Subcutaneous adipose tissue (tissue), 4 donors: ENCODE results near the gene ORC2. TPM values are rescaled to one million over a fixed set of nuclear protein-coding genes. Genes with fewer than 3 reads are reported as not detected.

ENCODE experiments used
- total RNA-seq, 4 donors: library from RNA; depleted of rRNA; stranded (reverse); fragments of >200 nt; gene quantifications; one replicate each; pipeline ENCODE4 v1.1.0, GENCODE V29; 2016
- TF ChIP-seq, protein P1 (sequence below): fragments of 450-650 bp; IDR thresholded peaks from one replicate; pipeline ENCODE4 v1.5.1; 2016; ENCODE audit warnings: low read depth, mild to moderate bottlenecking, control low read depth, antibody characterized with exemption, moderate library complexity

Gene ORC2
- total RNA-seq, 4 donors from 2014 or later = 22.0 to 35.1 (median 24.7) TPM

DNA sequence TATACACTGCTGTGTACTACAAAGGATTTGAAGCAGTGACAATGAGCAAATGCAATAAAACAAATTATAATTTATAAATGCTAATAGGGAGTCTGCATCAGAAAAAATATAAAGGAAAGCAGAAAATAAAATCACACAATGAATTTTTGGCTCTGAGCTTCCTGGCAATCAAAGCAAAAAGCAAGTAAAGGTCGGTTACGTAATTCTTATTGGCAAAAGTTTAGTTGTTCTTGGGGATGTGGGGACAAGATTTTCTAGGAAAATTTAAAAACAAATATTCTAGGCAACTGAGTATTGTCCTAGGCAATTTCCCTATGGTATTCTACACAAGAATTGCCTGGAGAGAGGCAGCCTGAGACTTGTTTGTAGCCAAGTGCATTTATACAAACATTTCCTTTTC lies 1.8 kb downstream of the ORC2 start:
- TF ChIP-seq, protein P1, sequence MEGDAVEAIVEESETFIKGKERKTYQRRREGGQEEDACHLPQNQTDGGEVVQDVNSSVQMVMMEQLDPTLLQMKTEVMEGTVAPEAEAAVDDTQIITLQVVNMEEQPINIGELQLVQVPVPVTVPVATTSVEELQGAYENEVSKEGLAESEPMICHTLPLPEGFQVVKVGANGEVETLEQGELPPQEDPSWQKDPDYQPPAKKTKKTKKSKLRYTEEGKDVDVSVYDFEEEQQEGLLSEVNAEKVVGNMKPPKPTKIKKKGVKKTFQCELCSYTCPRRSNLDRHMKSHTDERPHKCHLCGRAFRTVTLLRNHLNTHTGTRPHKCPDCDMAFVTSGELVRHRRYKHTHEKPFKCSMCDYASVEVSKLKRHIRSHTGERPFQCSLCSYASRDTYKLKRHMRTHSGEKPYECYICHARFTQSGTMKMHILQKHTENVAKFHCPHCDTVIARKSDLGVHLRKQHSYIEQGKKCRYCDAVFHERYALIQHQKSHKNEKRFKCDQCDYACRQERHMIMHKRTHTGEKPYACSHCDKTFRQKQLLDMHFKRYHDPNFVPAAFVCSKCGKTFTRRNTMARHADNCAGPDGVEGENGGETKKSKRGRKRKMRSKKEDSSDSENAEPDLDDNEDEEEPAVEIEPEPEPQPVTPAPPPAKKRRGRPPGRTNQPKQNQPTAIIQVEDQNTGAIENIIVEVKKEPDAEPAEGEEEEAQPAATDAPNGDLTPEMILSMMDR = no peak

- TF ChIP-seq, protein P1 = no peak
Measured at GRCh38 chr2:200950378-200950777, 13.1 kb downstream of the ORC2 start.

DNA sequence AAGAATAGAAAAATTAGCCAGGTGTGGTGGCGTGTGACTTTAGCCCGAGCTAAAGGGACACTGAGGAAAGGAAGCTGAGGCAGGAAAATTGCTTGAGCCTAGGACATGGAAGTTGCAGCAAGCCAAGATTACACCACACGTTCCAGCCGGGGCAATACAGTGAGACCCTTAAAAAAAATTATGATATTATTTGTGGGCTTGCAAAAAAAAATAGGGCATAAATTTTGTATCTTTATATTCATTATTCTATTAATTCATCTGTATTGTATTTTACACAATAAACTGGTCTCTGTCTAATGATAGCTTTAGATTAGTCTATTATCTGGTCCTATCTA lies 18.1 kb downstream of the ORC2 start:
- TF ChIP-seq, protein P1 = no peak

GRCh38 chr2:200944467-200945394 lies 18.7 kb downstream of the ORC2 start:
- TF ChIP-seq, protein P1 = no peak

DNA sequence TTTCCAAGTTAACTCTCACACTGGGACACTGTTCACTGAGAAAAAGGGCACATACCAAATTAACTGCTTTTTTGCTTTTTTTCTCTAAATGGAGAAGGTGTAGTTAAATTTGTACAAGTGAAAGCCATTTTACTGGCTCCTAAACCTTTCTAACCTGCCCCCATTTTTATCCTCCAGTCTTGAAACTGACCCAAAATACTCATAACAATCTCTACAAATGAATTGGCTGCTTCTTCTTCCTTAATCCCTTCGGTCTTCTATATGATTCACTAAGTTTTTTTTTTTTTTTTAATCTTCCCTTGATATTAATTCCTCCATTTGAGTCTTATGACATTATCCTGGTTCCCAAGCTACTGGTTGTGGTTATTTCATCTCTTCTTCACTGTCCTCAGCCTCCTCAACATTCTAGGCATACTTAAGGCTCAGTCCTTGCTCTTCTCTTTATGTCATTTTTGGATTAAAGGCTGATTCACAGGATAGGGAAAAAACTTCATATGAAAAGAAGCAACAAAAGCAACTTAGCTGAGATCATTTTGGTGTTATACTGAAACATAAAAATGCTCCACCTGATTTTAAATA lies 19.8 kb downstream of the ORC2 start:
- TF ChIP-seq, protein P1 = no peak

- TF ChIP-seq, protein P1 = no peak
Measured at GRCh38 chr2:200939832-200940231, 23.6 kb downstream of the ORC2 start.

DNA sequence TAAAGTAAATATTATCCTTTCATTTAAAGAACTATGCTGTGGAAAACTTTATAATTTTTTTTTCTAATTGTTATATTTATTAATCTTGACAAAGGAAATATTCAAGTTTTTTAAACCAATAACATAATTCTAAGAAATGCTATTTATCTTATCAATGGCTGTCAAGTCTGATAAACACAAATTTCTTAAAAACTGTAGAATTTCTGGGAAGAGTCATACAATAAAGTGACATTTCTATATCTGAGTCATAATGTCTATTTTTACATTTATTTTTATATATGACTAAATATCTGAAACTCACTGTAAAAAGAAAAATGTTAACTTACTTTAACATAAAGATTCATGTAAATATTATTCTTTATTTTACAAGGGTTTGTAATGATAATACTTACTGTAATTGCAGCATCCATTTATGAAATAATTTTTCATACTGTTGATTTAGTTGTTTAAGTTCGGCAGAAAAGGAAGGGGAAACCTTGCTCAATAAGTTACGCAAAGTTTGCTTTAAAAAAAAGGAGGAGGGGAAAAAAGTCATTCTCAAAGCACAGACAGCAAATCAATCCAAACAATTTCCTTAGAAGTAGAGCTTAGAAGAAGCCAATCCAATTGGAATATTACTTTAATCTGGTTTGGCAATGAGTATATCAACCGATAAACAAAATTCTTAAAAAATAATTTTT lies 32.4 kb downstream of the ORC2 start:
- TF ChIP-seq, protein P1 = no peak
